Measurements from ENCODE around the gene APBB2. TPM values are rescaled to one million over a fixed set of nuclear protein-coding genes. Genes with fewer than 3 reads are reported as not detected.
A peak's percentile ranks its signal among the peaks of the same experiment; 100 is the strongest.
"Not testable (repeated sequence)": the region's sequence is repeated elsewhere in the genome, so short reads cannot be mapped to it uniquely, and the experiment has no call there.

Gene APBB2
- total RNA-seq, 1 donor from 2014 or later: 63.2 TPM

GRCh38 chr4:40924096-40924792, 290.1 kb downstream of the APBB2 start:
- Mint-ChIP-seq H3K9me3 (no peaks in the 10 kb centered on the region), H3K27me3 (ENCODE audit: low read depth) (no peaks in the 10 kb centered on the region), H3K4me3 (no peak overlapping the region), H3K36me3 (peaks cover 12% of the 10 kb centered on the region), H3K4me1 (peaks cover 4% of the 10 kb centered on the region), H3K27ac (no peak overlapping the region)
- peak; percentile 94 for TF ChIP-seq CTCF (IDR thresholded peaks at IDR 0.05; ENCODE audit: unreplicated experiment)
- DNase-seq (ENCODE audit: low spot score in 2 of 2, unreplicated experiment in 2 of 2): peak in 1 of 2 experiments; percentile 79

- no peak for DNase-seq (ENCODE audit: low spot score in 2 of 2, unreplicated experiment in 2 of 2)
- Mint-ChIP-seq H3K36me3 (peaks cover 12% of the 10 kb centered on the region), H3K27me3 (ENCODE audit: low read depth) (no peaks in the 10 kb centered on the region), H3K4me3 (no peak overlapping the region), H3K4me1 (peaks cover 10% of the 10 kb centered on the region), H3K27ac (no peak overlapping the region), H3K9me3 (no peaks in the 10 kb centered on the region)
- no peak for TF ChIP-seq CTCF (IDR thresholded peaks at IDR 0.05; ENCODE audit: unreplicated experiment)
These were observed 290.8 kb downstream of the APBB2 start for GRCh38 chr4:40923316-40924095.

- H3K4me1 Mint-ChIP-seq: peaks cover 31% of the 10 kb centered on the region
- H3K4me3 Mint-ChIP-seq; H3K27ac Mint-ChIP-seq; H3K9me3 Mint-ChIP-seq; DNase-seq (ENCODE audit: low spot score in 2 of 2, unreplicated experiment in 2 of 2); H3K27me3 Mint-ChIP-seq (ENCODE audit: low read depth): not testable (repeated sequence)
- peaks cover 12% of the 10 kb centered on the region for H3K36me3 Mint-ChIP-seq
These were observed 294.4 kb downstream of the APBB2 start for GRCh38 chr4:40919976-40920375.

GRCh38 chr4:40918330-40918729, 296.0 kb downstream of the APBB2 start:
- Mint-ChIP-seq H3K27me3 (ENCODE audit: low read depth) (no peaks in the 10 kb centered on the region), H3K4me3 (no peak overlapping the region), H3K9me3 (peaks cover 4% of the 10 kb centered on the region), H3K36me3 (peaks cover 12% of the 10 kb centered on the region), H3K27ac (peak overlapping the region; percentile 54), H3K4me1 (peaks cover 32% of the 10 kb centered on the region)
- no peak for DNase-seq (ENCODE audit: low spot score in 2 of 2, unreplicated experiment in 2 of 2)
- TF ChIP-seq CTCF (IDR thresholded peaks at IDR 0.05; ENCODE audit: unreplicated experiment): no peak

GRCh38 chr4:40916880-40917279, 297.5 kb downstream of the APBB2 start:
- Mint-ChIP-seq H3K4me1 (peaks cover 35% of the 10 kb centered on the region), H3K27me3 (ENCODE audit: low read depth) (no peaks in the 10 kb centered on the region), H3K9me3 (peaks cover 4% of the 10 kb centered on the region), H3K4me3 (no peak overlapping the region), H3K27ac (peak overlapping the region; percentile 94), H3K36me3 (peaks cover 10% of the 10 kb centered on the region)
- DNase-seq (ENCODE audit: low spot score in 2 of 2, unreplicated experiment in 2 of 2): no peak
- TF ChIP-seq CTCF (IDR thresholded peaks at IDR 0.05; ENCODE audit: unreplicated experiment): no peak

GRCh38 chr4:40916218-40916555, 298.2 kb downstream of the APBB2 start:
- peaks cover 35% of the 10 kb centered on the region for H3K4me1 Mint-ChIP-seq
- H3K27ac Mint-ChIP-seq: peak overlapping the region; percentile 94
- DNase-seq (ENCODE audit: low spot score in 2 of 2, unreplicated experiment in 2 of 2): no peak
- H3K27me3 Mint-ChIP-seq (ENCODE audit: low read depth): no peaks in the 10 kb centered on the region
- no peak overlapping the region for H3K4me3 Mint-ChIP-seq
- peaks cover 4% of the 10 kb centered on the region for H3K9me3 Mint-ChIP-seq
- no peak for TF ChIP-seq CTCF (IDR thresholded peaks at IDR 0.05; ENCODE audit: unreplicated experiment)
- peaks cover 4% of the 10 kb centered on the region for H3K36me3 Mint-ChIP-seq
